Effector memory CD4-positive, alpha-beta T cell (primary cell): Measurements from ENCODE around the gene HAL.

ENCODE experiments used
- DNase-seq, 3 donors: peaks; one replicate each; pipeline ENCODE4 v3.0.0-alpha.2; 2020
- H3K27ac ChIP-seq: 2 replicates; pipeline ENCODE4 v1.7.0; 2013; ENCODE audit warnings: mild to moderate bottlenecking, low read length, moderate library complexity; ENCODE audit not compliant: insufficient read depth, poor library complexity, severe bottlenecking
- H3K27me3 ChIP-seq: replicated peaks from 2 replicates; pipeline ENCODE4 v1.7.0; 2013; ENCODE audit warnings: mild to moderate bottlenecking, low read length; ENCODE audit not compliant: insufficient read depth, control insufficient read depth, poor library complexity, severe bottlenecking
- H3K36me3 ChIP-seq: 2 replicates; pipeline ENCODE4 v1.7.0; 2013; ENCODE audit warnings: mild to moderate bottlenecking, low read length, moderate library complexity; ENCODE audit not compliant: control insufficient read depth, insufficient read depth
- H3K4me1 ChIP-seq: 2 replicates; pipeline ENCODE4 v1.7.0; 2013; ENCODE audit warnings: low read length, mild to moderate bottlenecking; ENCODE audit not compliant: control insufficient read depth, insufficient read depth, poor library complexity, severe bottlenecking
- H3K4me3 ChIP-seq: 2 replicates; pipeline ENCODE4 v1.7.0; 2013; ENCODE audit warnings: low read length, low read depth, mild to moderate bottlenecking; ENCODE audit not compliant: insufficient read depth, poor library complexity, severe bottlenecking
- H3K9me3 ChIP-seq: 2 replicates; pipeline ENCODE4 v1.7.0; 2013; ENCODE audit warnings: mild to moderate bottlenecking, low read length, moderate library complexity; ENCODE audit not compliant: control insufficient read depth

The HAL gene

DNA sequence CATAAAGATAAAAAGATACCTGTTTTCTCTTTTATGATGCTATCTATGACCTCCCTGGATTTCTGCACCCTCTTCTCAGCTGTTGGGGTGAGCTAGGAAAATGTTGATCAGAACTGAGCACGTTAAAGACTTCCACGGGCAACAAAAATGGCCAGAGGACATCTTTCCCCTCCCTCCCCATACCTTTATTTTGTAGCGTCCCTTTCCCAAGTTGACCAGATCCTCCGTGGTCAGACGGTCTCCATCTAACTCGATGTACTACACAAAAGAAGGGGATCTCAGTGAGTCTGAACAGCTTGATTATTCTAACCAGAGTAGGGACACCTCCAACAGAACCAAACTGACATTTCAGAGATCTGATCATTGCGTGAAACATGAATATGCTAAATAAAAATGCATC is 2.2 kb downstream of the HAL start:
- no peaks in the 10 kb centered on the region for H3K4me1 ChIP-seq
- H3K27me3 ChIP-seq = no peaks in the 10 kb centered on the region
- no peak overlapping the region for H3K27ac ChIP-seq
- H3K4me3 ChIP-seq = no peak overlapping the region
- H3K36me3 ChIP-seq = no peaks in the 10 kb centered on the region
- H3K9me3 ChIP-seq = no peaks in the 10 kb centered on the region
- DNase-seq = no peak

DNA sequence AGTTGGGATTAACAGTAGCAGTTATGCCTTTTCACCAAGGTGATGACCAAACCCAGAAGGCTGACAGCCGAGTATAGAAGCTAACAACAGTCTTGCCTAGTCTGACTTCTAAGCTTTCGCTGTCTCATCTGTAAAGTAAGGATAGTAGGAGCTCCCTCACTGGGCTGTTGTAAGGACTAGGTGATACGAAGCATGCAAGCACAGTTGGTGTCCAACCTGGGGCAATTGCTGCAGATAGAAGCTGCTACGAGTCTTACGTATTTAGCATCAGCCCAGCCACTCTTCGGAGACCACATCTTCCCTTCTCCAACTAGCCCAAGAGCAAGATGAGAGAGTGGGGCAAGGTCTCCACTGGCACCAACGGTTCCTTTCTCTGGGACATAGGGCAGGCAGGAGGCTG is 6.0 kb downstream of the HAL start:
- H3K27me3 ChIP-seq = no peaks in the 10 kb centered on the region
- no peak for DNase-seq

DNA sequence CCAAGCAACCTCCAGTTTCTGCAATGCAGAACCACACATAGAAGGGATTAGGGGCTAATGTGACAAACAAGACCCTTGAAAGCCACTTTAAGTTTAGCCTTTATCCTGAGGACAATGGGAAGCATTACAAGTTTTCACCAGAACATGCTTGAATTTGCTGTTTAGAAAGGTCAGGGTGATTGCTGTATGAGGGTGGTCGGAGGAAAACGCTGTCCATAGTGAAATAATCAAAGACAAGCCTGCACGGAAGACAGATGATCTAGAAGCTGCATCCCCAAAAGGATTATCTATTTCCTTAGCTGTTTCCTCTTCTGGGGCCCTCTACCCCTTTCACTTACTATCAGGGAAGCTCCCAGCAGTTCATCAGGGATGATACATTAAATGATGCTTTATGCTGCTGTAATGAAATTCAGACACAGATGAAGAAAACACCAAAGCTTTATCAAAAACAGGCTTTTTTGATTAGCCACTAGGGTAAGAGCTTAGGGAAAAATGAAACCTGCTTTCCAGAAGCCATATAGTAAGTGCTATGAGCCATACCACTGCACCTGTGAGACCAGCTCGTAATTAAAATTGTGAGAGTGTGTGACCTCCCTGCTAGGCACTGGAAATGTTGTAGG is 6.5 kb downstream of the HAL start:
- Histone ChIP-seq H3K36me3 (no peaks in the 10 kb centered on the region), H3K27ac (no peak overlapping the region), H3K4me1 (no peaks in the 10 kb centered on the region), H3K27me3 (no peaks in the 10 kb centered on the region), H3K4me3 (no peak overlapping the region), H3K9me3 (no peaks in the 10 kb centered on the region)
- no peak for DNase-seq

More for the DNA sequence above, 6.0 kb downstream of the HAL start:
- no peaks in the 10 kb centered on the region for H3K36me3 ChIP-seq
- no peak overlapping the region for H3K27ac ChIP-seq
- no peaks in the 10 kb centered on the region for H3K4me1 ChIP-seq
- no peaks in the 10 kb centered on the region for H3K9me3 ChIP-seq
- no peak overlapping the region for H3K4me3 ChIP-seq

DNA sequence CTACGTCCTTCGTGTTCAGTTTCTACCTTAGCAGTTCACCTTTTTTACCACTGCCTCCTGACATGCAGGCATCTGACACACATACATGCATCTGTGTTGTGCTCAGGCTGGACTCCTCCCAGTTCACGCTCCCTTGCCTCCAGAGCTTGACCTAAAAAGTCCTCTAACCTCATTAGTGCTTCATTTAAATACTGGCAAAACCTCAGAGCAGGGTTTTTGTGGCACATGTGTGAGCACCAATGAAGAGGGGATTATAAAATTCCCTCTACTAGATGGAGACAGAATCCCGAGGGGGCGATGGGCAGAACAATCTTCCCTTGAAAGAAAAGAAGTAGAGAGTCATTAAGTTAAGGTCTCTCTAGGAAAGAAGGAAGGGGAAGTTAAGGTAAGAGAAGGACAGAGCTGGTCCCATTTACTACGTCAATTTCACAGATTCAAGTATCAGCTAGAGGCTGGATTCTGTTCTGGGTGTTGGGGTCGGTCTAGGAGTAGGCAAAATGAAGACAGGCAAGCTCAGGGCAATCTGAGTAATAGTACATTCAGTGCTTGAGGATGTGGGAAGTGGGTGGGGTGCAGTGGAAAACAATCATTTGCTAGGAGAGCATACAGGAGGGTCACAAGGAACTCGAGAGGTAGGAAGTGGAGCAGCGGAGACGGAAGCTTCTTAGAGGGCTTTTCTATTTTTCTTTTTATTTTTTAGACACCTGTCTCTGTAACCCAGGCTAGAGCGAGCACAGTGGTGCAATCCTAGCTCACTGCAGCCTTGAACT is 7.5 kb downstream of the HAL start:
- Histone ChIP-seq H3K27ac (no peak overlapping the region), H3K4me1 (no peaks in the 10 kb centered on the region)

DNA sequence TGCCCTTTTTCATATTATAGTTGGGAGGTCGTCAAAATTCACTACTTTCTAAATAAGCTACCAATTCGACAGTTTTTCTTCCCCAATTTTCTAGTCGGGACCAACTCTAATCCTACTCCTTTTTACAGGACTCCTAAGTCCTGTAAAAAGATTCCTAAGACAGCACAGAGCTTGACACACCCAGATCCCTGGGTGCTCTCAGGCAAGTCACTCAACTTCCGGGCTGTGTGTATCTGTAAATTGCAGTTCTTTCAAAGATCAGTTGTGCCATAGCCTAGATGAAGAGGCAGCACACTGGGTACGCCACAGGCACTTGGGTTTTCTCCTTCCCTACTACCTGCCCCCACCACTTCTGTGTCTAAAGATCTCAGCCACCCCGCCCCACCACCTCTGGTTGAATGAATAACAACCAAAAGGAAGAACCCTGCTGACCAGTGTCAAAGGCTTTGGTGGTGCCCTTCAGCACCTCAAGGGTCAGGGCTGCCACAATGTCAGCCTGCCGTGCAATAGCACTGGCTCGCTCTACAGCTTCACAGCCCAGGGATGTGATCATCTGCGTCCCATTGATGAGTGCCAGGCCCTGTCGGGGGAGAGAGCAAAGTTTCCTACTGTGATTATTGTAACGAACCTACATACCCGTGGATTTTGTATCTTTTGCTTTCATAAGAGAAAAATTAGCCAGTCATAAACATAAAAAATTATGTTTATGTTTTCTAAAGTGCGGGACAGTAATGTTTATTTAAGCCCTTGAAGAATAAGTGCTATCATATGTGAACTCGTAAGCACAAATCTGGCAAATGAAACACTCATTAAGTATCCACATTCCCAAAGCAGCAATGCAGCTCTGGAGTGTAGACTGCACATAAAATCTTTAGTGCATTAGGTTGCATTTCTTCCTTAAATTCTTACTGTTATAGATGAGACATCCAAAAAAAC is 9.2 kb downstream of the HAL start:
- H3K9me3 ChIP-seq = no peaks in the 10 kb centered on the region
- no peaks in the 10 kb centered on the region for H3K4me1 ChIP-seq
- no peak overlapping the region for H3K4me3 ChIP-seq
- no peak overlapping the region for H3K27ac ChIP-seq
- no peaks in the 10 kb centered on the region for H3K36me3 ChIP-seq
- no peak for DNase-seq
- H3K27me3 ChIP-seq = no peaks in the 10 kb centered on the region

More for the DNA sequence above, 7.5 kb downstream of the HAL start:
- Histone ChIP-seq H3K9me3 (no peaks in the 10 kb centered on the region), H3K4me3 (no peak overlapping the region), H3K36me3 (no peaks in the 10 kb centered on the region), H3K27me3 (no peaks in the 10 kb centered on the region)
- DNase-seq = no peak

DNA sequence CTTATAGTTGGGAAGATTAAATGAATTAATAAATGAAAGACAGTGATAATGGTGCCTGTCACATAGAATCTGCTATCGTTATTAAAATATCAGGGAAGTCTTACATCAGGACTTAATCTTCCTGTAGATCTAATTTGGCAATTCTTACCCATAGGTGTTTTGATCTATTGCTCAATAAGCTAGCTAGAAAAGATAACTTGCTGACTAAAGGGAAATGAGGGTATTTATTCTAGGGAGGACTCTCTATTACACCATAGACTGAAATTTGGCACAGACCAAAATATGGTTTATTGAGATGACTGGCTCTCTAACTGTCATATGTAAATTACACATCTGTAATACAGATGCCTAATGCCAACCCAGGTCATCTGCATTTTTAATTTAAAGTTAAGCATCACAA is 11.5 kb downstream of the HAL start:
- H3K27ac ChIP-seq = no peak overlapping the region
- H3K4me1 ChIP-seq = no peaks in the 10 kb centered on the region
- no peak overlapping the region for H3K4me3 ChIP-seq
- H3K9me3 ChIP-seq = no peaks in the 10 kb centered on the region
- DNase-seq = no peak
- H3K36me3 ChIP-seq = no peaks in the 10 kb centered on the region
- no peaks in the 10 kb centered on the region for H3K27me3 ChIP-seq

DNA sequence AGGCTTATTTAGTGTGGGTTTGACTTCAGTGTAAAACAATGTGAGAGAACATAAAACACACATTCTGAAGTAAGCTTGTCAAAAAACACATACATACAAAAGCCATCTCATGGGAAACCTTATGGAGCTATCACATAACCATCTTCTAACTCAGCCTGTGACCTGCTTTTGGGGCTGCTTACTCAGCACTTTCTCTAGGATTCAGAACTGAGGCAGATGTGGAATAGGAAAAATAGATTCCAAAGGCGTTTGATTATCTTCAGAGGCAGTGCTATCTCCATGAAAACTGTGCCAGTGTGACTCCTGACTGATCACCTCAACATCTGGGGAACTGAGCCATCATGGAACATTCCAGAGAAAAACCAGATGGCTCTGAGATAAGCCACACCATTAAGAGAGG is 13.5 kb downstream of the HAL start:
- no peak overlapping the region for H3K4me3 ChIP-seq
- no peaks in the 10 kb centered on the region for H3K36me3 ChIP-seq
- H3K9me3 ChIP-seq = no peaks in the 10 kb centered on the region
- no peaks in the 10 kb centered on the region for H3K27me3 ChIP-seq
- no peak overlapping the region for H3K27ac ChIP-seq
- DNase-seq = no peak
- no peaks in the 10 kb centered on the region for H3K4me1 ChIP-seq

DNA sequence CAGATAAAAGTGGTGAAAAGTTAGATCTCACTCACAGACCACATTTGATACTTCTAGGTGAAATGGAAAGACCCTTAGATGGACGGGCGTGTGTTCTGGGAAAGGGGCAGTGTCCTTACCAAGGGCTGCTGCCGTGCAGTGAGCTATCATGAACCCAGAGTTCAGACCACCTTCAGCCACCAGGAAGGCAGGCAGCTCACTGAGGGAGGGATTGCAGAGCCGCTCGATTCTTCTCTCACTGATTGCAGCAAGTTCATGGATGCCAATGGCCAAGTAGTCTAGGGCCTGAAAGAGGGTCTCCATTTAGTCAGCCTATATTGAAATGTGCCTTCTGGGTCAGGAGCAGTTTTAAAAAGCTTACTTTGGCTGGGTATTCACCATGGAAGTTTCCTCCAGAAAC is 15.7 kb downstream of the HAL start:
- no peak for DNase-seq
- Histone ChIP-seq H3K27ac (no peak overlapping the region), H3K9me3 (no peaks in the 10 kb centered on the region), H3K4me1 (no peaks in the 10 kb centered on the region), H3K27me3 (no peaks in the 10 kb centered on the region), H3K4me3 (no peak overlapping the region), H3K36me3 (no peaks in the 10 kb centered on the region)

DNA sequence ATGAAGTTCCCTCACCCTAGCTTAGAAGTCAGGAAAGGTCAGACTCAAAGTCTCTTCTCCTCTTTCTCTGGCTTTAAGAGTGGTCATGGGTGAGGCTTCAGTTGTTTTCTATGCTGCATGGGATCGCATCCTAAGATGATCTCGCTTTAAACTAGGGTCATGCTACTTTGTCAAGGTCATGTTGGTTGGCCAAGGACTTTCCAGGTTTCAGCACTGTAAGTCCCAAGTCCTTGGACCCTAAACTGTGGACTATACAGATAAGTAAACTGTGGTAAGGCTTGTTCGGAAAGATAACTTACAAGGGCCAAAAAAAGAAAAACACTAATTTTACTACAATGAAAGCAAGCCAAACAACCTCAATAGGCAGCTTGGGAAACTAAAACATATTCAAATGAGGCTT is 17.4 kb downstream of the HAL start:
- Histone ChIP-seq H3K27ac (no peak overlapping the region), H3K4me1 (no peaks in the 10 kb centered on the region), H3K9me3 (no peaks in the 10 kb centered on the region), H3K36me3 (no peaks in the 10 kb centered on the region), H3K27me3 (no peaks in the 10 kb centered on the region), H3K4me3 (no peak overlapping the region)
- no peak for DNase-seq

DNA sequence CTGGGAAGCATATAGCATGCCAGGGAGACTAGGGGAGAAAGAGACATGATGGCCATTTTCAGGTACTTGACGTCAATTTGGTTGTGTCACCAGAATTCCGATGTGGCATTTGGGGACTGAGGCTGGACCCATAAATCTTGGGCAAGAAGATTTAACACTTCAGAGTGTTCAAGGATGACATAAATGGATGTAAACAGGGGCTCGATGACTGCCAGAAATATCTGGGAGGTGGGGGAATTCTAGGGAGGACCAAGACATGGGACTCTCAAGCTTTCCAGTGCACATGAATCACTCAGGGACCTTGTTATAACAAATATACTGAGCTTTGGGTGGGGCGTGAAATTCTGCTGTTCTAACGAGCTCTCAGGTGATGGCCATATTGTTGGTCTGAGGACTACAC is 17.8 kb downstream of the HAL start:
- DNase-seq = no peak
- H3K4me1 ChIP-seq = no peaks in the 10 kb centered on the region
- H3K27ac ChIP-seq = no peak overlapping the region
- H3K36me3 ChIP-seq = no peaks in the 10 kb centered on the region
- H3K27me3 ChIP-seq = no peaks in the 10 kb centered on the region
- H3K9me3 ChIP-seq = no peaks in the 10 kb centered on the region
- no peak overlapping the region for H3K4me3 ChIP-seq
